ENCODE data around the gene ADARB2. TPM values are rescaled to one million over a fixed set of nuclear protein-coding genes. Genes with fewer than 3 reads are reported as not detected.

The ADARB2 gene
- total and polyA plus RNA-seq, 2 experiments from 2014 or later, result not detected

- Histone ChIP-seq H2AFZ (no peak overlapping the region), H4K20me1 (ENCODE audit: insufficient read depth) (no peaks in the 10 kb centered on the region), H3K4me3 (no peak overlapping the region), H3K27ac (no peak overlapping the region), H3K4me2 (ENCODE audit: unreplicated experiment) (no peak overlapping the region), H3K9me3 (ENCODE audit: low read depth) (no peaks in the 10 kb centered on the region), H3K36me3 (ENCODE audit: low read depth) (no peaks in the 10 kb centered on the region), H3K9ac (no peak overlapping the region), H3K27me3 (replicated peaks; ENCODE audit: insufficient read depth) (no peaks in the 10 kb centered on the region), H3K79me2 (ENCODE audit: insufficient read depth) (no peaks in the 10 kb centered on the region), H3F3A (ENCODE audit: insufficient read depth) (no peaks in the 10 kb centered on the region), H3K4me1 (ENCODE audit: insufficient read depth) (no peaks in the 10 kb centered on the region), H3K9me2 (ENCODE audit: insufficient read depth) (no peaks in the 10 kb centered on the region)
- TF ChIP-seq EZH2phosphoT487 (IDR thresholded peaks at IDR 0.05; ENCODE audit: insufficient read depth, low read depth) (no peak), EZH2 (IDR thresholded peaks at IDR 0.05; ENCODE audit: insufficient read depth, poor library complexity, severe bottlenecking) (no peak)
- in situ Hi-C loops (cut with MboI), result no loop called here
- WGBS, 2 experiments (ENCODE audit: low coverage in 1 of 2, low lambda C conversion rate in 2 of 2, missing lambda C conversion rate in 2 of 2), result 62 to 67% methylated on average over 33 of the region's 33 CpGs
- DNase-seq, result no peak
Measured at GRCh38 chr10:1395481-1396296, 341.6 kb downstream of the ADARB2 start.

- H3K79me2 ChIP-seq (ENCODE audit: insufficient read depth), result no peaks in the 10 kb centered on the region
- H3F3A ChIP-seq (ENCODE audit: insufficient read depth), result no peaks in the 10 kb centered on the region
- in situ Hi-C loops (cut with MboI), result no loop called here
- no peak for DNase-seq
- H2AFZ ChIP-seq, result no peak overlapping the region
- no peaks in the 10 kb centered on the region for H4K20me1 ChIP-seq (ENCODE audit: insufficient read depth)
- H3K27me3 ChIP-seq (replicated peaks; ENCODE audit: insufficient read depth), result no peaks in the 10 kb centered on the region
- H3K9me3 ChIP-seq (ENCODE audit: low read depth), result no peaks in the 10 kb centered on the region
- H3K9me2 ChIP-seq (ENCODE audit: insufficient read depth), result no peaks in the 10 kb centered on the region
- WGBS, 2 experiments (ENCODE audit: low coverage in 1 of 2, low lambda C conversion rate in 2 of 2, missing lambda C conversion rate in 2 of 2), result 34 to 36% methylated on average over 11 of the region's 11 CpGs
- TF ChIP-seq EZH2 (IDR thresholded peaks at IDR 0.05; ENCODE audit: insufficient read depth, poor library complexity, severe bottlenecking) (no peak), EZH2phosphoT487 (IDR thresholded peaks at IDR 0.05; ENCODE audit: insufficient read depth, low read depth) (no peak)
- H3K4me2 ChIP-seq (ENCODE audit: unreplicated experiment), result no peak overlapping the region
- no peaks in the 10 kb centered on the region for H3K36me3 ChIP-seq (ENCODE audit: low read depth)
- H3K4me3 ChIP-seq, result no peak overlapping the region
- no peak overlapping the region for H3K9ac ChIP-seq
- H3K4me1 ChIP-seq (ENCODE audit: insufficient read depth), result no peaks in the 10 kb centered on the region
- H3K27ac ChIP-seq, result no peak overlapping the region
Measured at GRCh38 chr10:1395025-1395480, 342.3 kb downstream of the ADARB2 start.

GRCh38 chr10:1394155-1394912, 343.0 kb downstream of the ADARB2 start:
- Histone ChIP-seq H3K9me2 (ENCODE audit: insufficient read depth) (no peaks in the 10 kb centered on the region), H3K27me3 (replicated peaks; ENCODE audit: insufficient read depth) (no peaks in the 10 kb centered on the region), H3K4me3 (no peak overlapping the region), H3K9ac (no peak overlapping the region), H3K4me2 (ENCODE audit: unreplicated experiment) (no peak overlapping the region), H3K9me3 (ENCODE audit: low read depth) (no peaks in the 10 kb centered on the region), H3K79me2 (ENCODE audit: insufficient read depth) (no peaks in the 10 kb centered on the region), H3F3A (ENCODE audit: insufficient read depth) (no peaks in the 10 kb centered on the region), H2AFZ (no peak overlapping the region), H4K20me1 (ENCODE audit: insufficient read depth) (no peaks in the 10 kb centered on the region), H3K4me1 (ENCODE audit: insufficient read depth) (no peaks in the 10 kb centered on the region), H3K27ac (no peak overlapping the region), H3K36me3 (ENCODE audit: low read depth) (no peaks in the 10 kb centered on the region)
- WGBS, 2 experiments (ENCODE audit: low coverage in 1 of 2, low lambda C conversion rate in 2 of 2, missing lambda C conversion rate in 2 of 2), result 28 to 39% methylated on average over 12 to 13 of the region's 13 CpGs
- TF ChIP-seq EZH2 (IDR thresholded peaks at IDR 0.05; ENCODE audit: insufficient read depth, poor library complexity, severe bottlenecking) (no peak), EZH2phosphoT487 (IDR thresholded peaks at IDR 0.05; ENCODE audit: insufficient read depth, low read depth) (no peak)
- in situ Hi-C loops (cut with MboI), result no loop called here
- DNase-seq, result no peak

GRCh38 chr10:1393481-1393880, 343.8 kb downstream of the ADARB2 start:
- WGBS, 2 experiments (ENCODE audit: low coverage in 1 of 2, low lambda C conversion rate in 2 of 2, missing lambda C conversion rate in 2 of 2), result 62 to 63% methylated on average over 8 of the region's 8 CpGs
- in situ Hi-C loops (cut with MboI), result no loop called here

More at GRCh38 chr10:1393481-1393880, 343.8 kb downstream of the ADARB2 start:
- no peak for DNase-seq
- no peaks in the 10 kb centered on the region for H3K36me3 ChIP-seq (ENCODE audit: low read depth)
- no peak for TF ChIP-seq EZH2 (IDR thresholded peaks at IDR 0.05; ENCODE audit: insufficient read depth, poor library complexity, severe bottlenecking)
- no peak for TF ChIP-seq EZH2phosphoT487 (IDR thresholded peaks at IDR 0.05; ENCODE audit: insufficient read depth, low read depth)
- H3K27me3 ChIP-seq (replicated peaks; ENCODE audit: insufficient read depth), result no peaks in the 10 kb centered on the region
- no peaks in the 10 kb centered on the region for H3K9me2 ChIP-seq (ENCODE audit: insufficient read depth)
- H3K27ac ChIP-seq, result no peak overlapping the region
- H3F3A ChIP-seq (ENCODE audit: insufficient read depth), result no peaks in the 10 kb centered on the region
- H2AFZ ChIP-seq, result no peak overlapping the region
- H3K4me2 ChIP-seq (ENCODE audit: unreplicated experiment), result no peak overlapping the region
- no peak overlapping the region for H3K9ac ChIP-seq
- no peak overlapping the region for H3K4me3 ChIP-seq
- no peaks in the 10 kb centered on the region for H3K4me1 ChIP-seq (ENCODE audit: insufficient read depth)
- no peaks in the 10 kb centered on the region for H3K9me3 ChIP-seq (ENCODE audit: low read depth)
- H3K79me2 ChIP-seq (ENCODE audit: insufficient read depth), result no peaks in the 10 kb centered on the region
- H4K20me1 ChIP-seq (ENCODE audit: insufficient read depth), result no peaks in the 10 kb centered on the region
